Endothelial cell of umbilical vein (primary cell): Measurements from ENCODE around the gene GUCY2D. TPM values are rescaled to one million over a fixed set of nuclear protein-coding genes. Genes with fewer than 3 reads are reported as not detected.

Experiments used
- BruUV-seq: library from RNA; stranded (reverse); fragments of 400-500 nt; replicated peaks from 2 replicates; lab custom pipeline; 2021; lab: Mats Ljungman, UMichigan
- CTCF ChIA-PET: fragments of 300-600, 350-600 bp; sonication (Branson Sonifier 250); formaldehyde crosslinking; loops from one replicate; lab custom pipeline; 2021; ENCODE audit warnings: antibody characterized with exemption, inconsistent platforms; lab: Charles Lee
- POLR2A ChIA-PET: fragments of 300-600, 350-600 bp; sonication (Branson Sonifier 250); formaldehyde crosslinking; loops from one replicate; lab custom pipeline; 2021; ENCODE audit warnings: antibody characterized with exemption, inconsistent platforms; lab: Charles Lee
- DNase-seq: peaks from one replicate; pipeline ENCODE4 v3.0.0-alpha.2; 2011; ENCODE audit warnings: low read depth, low spot score
- FAIRE-seq: peaks from 2 replicates; lab custom pipeline; 2011; peaks lifted over from hg19 to GRCh38; lab: Jason Lieb, UNC
- H2AFZ ChIP-seq: 2 replicates; pipeline ENCODE4 v1.6.0; 2012; ENCODE audit warnings: low read depth, low read length, control low read depth, inconsistent platforms
- H3K27ac ChIP-seq: 2 replicates; pipeline ENCODE4 v1.5.1; 2011; ENCODE audit warnings: low read depth, mild to moderate bottlenecking, control low read depth, low read length, moderate library complexity; ENCODE audit not compliant: insufficient read depth
- H3K27me3 ChIP-seq, 2 experiments: 2 replicates each; pipeline versions ENCODE4 v1.6.0 to v1.6.1; 2011; ENCODE audit warnings: low read length in 2 of 2, mixed read lengths in 1 of 2; ENCODE audit not compliant: control insufficient read depth in 2 of 2, insufficient read depth in 2 of 2
- H3K36me3 ChIP-seq, 2 experiments: 2 replicates in 1 of 2; 3 replicates in 1 of 2; pipeline ENCODE4 v1.5.1; 2011; ENCODE audit warnings: low read length in 2 of 2, mild to moderate bottlenecking in 1 of 2, moderate library complexity in 1 of 2; ENCODE audit not compliant: control insufficient read depth in 2 of 2, insufficient read depth in 2 of 2; ENCODE audit errors: extremely low read depth in 1 of 2
- H3K4me1 ChIP-seq: 3 replicates; pipeline ENCODE4 v1.5.1; 2011; ENCODE audit warnings: mild to moderate bottlenecking, low read length; ENCODE audit not compliant: control insufficient read depth, insufficient read depth; ENCODE audit errors: extremely low read depth
- H3K4me2 ChIP-seq: 2 replicates; pipeline ENCODE4 v1.6.1; 2011; ENCODE audit warnings: low read length, control low read depth, mixed read lengths; ENCODE audit not compliant: insufficient read depth
- H3K4me3 ChIP-seq, 3 experiments: fragments of 200-600 bp in 1 of 3; sonication (generic), shearing (Covaris generic) in 1 of 3; replicated peaks in 1 of 3; 2 replicates each; pipeline ENCODE4 v1.5.1; 2011 to 2016; ENCODE audit warnings: control low read depth in 3 of 3, low read length in 3 of 3, mild to moderate bottlenecking in 2 of 3, inconsistent platforms in 1 of 3, low read depth in 1 of 3, moderate library complexity in 1 of 3; ENCODE audit not compliant: insufficient read depth in 1 of 3
- H3K79me2 ChIP-seq: 2 replicates; pipeline ENCODE4 v1.6.0; 2012; ENCODE audit warnings: low read length, inconsistent platforms; ENCODE audit not compliant: control insufficient read depth, insufficient read depth
- H3K9ac ChIP-seq: replicated peaks from 2 replicates; pipeline ENCODE3; 2011; ENCODE audit warnings: low read length, control low read depth; ENCODE audit not compliant: insufficient read depth; ENCODE audit errors: extremely low read depth
- H3K9me1 ChIP-seq: replicated peaks from 3 replicates; pipeline ENCODE4 v1.6.0; 2011; ENCODE audit warnings: mild to moderate bottlenecking, low read length; ENCODE audit not compliant: control insufficient read depth, insufficient read depth; ENCODE audit errors: extremely low read depth
- H3K9me3 ChIP-seq: replicated peaks from 2 replicates; pipeline ENCODE4 v1.5.1; 2012; ENCODE audit warnings: low read length, inconsistent platforms; ENCODE audit not compliant: control insufficient read depth, insufficient read depth
- H4K20me1 ChIP-seq: replicated peaks from 2 replicates; pipeline ENCODE3; 2011; ENCODE audit warnings: mild to moderate bottlenecking, low read length; ENCODE audit not compliant: control insufficient read depth, insufficient read depth; ENCODE audit errors: extremely low read depth
- CTCF ChIP-seq, 2 donors: IDR thresholded peaks; 1 replicate in 1 of 2; 2 replicates in 1 of 2; pipeline ENCODE4 v1.5.1; 2011; ENCODE audit warnings: low read length in 2 of 2, mild to moderate bottlenecking in 2 of 2, moderate library complexity in 2 of 2, control low read depth in 1 of 2, inconsistent platforms in 1 of 2, low read depth in 1 of 2; ENCODE audit not compliant: insufficient read depth in 1 of 2; ENCODE audit errors: extremely low read depth in 1 of 2
- EZH2 ChIP-seq: IDR thresholded peaks from 2 replicates; pipeline ENCODE4 v1.6.1; 2012; ENCODE audit warnings: borderline replicate concordance, low read depth, mild to moderate bottlenecking, moderate library complexity, low read length, inconsistent platforms; ENCODE audit not compliant: severe bottlenecking
- FOS ChIP-seq: IDR thresholded peaks from 2 replicates; pipeline ENCODE4 v1.6.1; 2011; ENCODE audit warnings: mild to moderate bottlenecking, low read length, moderate library complexity, borderline replicate concordance; ENCODE audit not compliant: insufficient read depth
- GATA2 ChIP-seq: IDR thresholded peaks from 2 replicates; pipeline ENCODE4 v1.7.0; 2011; ENCODE audit warnings: low read depth, mild to moderate bottlenecking, moderate library complexity, mixed read lengths, low read length; ENCODE audit not compliant: insufficient read length, insufficient read depth
- JUN ChIP-seq: IDR thresholded peaks from 2 replicates; pipeline ENCODE4 v1.6.1; 2011; ENCODE audit warnings: borderline replicate concordance, low read depth; ENCODE audit not compliant: insufficient read length, insufficient read depth
- MYC ChIP-seq: IDR thresholded peaks from one replicate; pipeline ENCODE4 v1.6.1; 2011; ENCODE audit warnings: mild to moderate bottlenecking, low read depth, low read length
- POLR2A ChIP-seq: IDR thresholded peaks from 2 replicates; pipeline ENCODE4 v1.6.1; 2012; ENCODE audit warnings: low read depth, mild to moderate bottlenecking, control low read depth, low read length
- POLR2AphosphoS5 ChIP-seq: IDR thresholded peaks from 2 replicates; pipeline ENCODE4 v1.6.1; 2012; ENCODE audit warnings: low read depth, mild to moderate bottlenecking, control low read depth, low read length, moderate library complexity; ENCODE audit not compliant: insufficient read depth
- dilution Hi-C: fragments of 300-500 bp; cut with MboI; formaldehyde crosslinking; loops from one replicate; pipeline ENCODE4 v1.15.0; 2019; ENCODE audit warnings: low sequenced_read_pairs; ENCODE audit not compliant: extremely low pct_ligation_motif_present
- intact Hi-C: fragments of 100-400 bp; cut with micrococcal nuclease; formaldehyde crosslinking; loops from one replicate; pipeline ENCODE4 v1.10.0; 2022
- polyA plus RNA-seq, 4 experiments: library from polyadenylated mRNA; depleted of rRNA in 3 of 4; stranded (reverse) in 3 of 4; unstranded in 1 of 4; fragments of >200 nt; gene quantifications; 2 replicates each; pipeline versions ENCODE4 v1.2.1 to v1.2.3, GENCODE V29; 2011 to 2012; ENCODE audit warnings: missing spikeins in 1 of 4
- total RNA-seq: library from RNA; stranded (reverse); gene quantifications from 2 replicates; pipeline ENCODE4 v1.2.3, GENCODE V29; 2021
- TF ChIP-seq, protein P1 (sequence below): IDR thresholded peaks from 2 replicates; pipeline ENCODE4 v1.6.1; 2011; ENCODE audit not compliant: insufficient read depth, insufficient read length

Gene GUCY2D
- total and polyA plus RNA-seq, 2 donors (not counting 3 experiments of a cell fraction or from before 2014, with no cell fraction given) = not detected

GRCh38 chr17:8012045-8012580 is 9.7 kb downstream of the GUCY2D start:
- BruUV-seq = no TSS peak
- CTCF ChIA-PET = interaction anchor here (1.6 to 4.0 kb wide), 3 partner anchors 22 to 48 kb away, joined by 5 to 20 read pairs (median 5); no protein-coding TSS in a partner anchor
- Histone ChIP-seq H4K20me1 (no peaks in the 10 kb centered on the region), H3K36me3 (no peaks in the 10 kb centered on the region), H3K9me3 (no peaks in the 10 kb centered on the region), H2AFZ (no peak overlapping the region), H3K4me3 (no peak overlapping the region), H3K9ac (no peak overlapping the region), H3K9me1 (no peaks in the 10 kb centered on the region), H3K4me1 (no peaks in the 10 kb centered on the region), H3K27ac (no peak overlapping the region), H3K4me2 (no peak overlapping the region), H3K27me3 (peaks cover 5 to 13% of the 10 kb centered on the region in 2 experiments), H3K79me2 (no peaks in the 10 kb centered on the region)
- FAIRE-seq (no peak), DNase-seq (no peak)
- POLR2A ChIA-PET = no interaction called here
- dilution Hi-C loops (no loop called here), intact Hi-C loops (no loop called here)
- no peak for TF ChIP-seq FOS
- no peak for TF ChIP-seq GATA2
- TF ChIP-seq JUN = no peak
- no peak for TF ChIP-seq CTCF (IDR thresholded peaks at IDR 0.05; ENCODE audit: extremely low read depth in 1 of 2, insufficient read depth in 1 of 2, low read depth in 1 of 2, low read length in 2 of 2)
- TF ChIP-seq POLR2A = no peak
- TF ChIP-seq POLR2AphosphoS5 = no peak
- no peak for TF ChIP-seq MYC
- TF ChIP-seq EZH2 = no peak
- TF ChIP-seq, protein P1, sequence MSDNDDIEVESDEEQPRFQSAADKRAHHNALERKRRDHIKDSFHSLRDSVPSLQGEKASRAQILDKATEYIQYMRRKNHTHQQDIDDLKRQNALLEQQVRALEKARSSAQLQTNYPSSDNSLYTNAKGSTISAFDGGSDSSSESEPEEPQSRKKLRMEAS = no peak
